ENCODE measurements around the gene PRICKLE3.

DNA sequence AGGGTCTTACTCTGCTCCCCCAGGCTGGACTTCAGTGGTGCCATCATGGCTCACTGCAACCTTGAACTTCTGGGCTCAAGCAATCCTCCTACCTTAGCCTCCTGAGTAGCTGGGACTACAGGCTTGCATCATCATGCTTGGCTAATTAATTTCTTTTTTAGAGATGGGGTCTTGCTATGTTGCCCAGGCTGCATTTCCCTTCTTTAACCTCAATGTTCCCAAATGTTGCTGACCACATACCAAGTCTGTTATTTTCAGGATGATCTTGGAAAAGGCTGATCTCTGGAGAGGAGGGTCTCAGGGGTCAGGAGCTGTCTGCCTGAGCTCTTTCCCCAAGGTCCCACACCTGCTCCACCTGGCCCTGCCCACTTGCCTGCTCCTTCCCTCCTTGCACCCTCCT is 33.9 kb upstream of the PRICKLE3 start:
- TF ChIP-seq, protein P1, sequence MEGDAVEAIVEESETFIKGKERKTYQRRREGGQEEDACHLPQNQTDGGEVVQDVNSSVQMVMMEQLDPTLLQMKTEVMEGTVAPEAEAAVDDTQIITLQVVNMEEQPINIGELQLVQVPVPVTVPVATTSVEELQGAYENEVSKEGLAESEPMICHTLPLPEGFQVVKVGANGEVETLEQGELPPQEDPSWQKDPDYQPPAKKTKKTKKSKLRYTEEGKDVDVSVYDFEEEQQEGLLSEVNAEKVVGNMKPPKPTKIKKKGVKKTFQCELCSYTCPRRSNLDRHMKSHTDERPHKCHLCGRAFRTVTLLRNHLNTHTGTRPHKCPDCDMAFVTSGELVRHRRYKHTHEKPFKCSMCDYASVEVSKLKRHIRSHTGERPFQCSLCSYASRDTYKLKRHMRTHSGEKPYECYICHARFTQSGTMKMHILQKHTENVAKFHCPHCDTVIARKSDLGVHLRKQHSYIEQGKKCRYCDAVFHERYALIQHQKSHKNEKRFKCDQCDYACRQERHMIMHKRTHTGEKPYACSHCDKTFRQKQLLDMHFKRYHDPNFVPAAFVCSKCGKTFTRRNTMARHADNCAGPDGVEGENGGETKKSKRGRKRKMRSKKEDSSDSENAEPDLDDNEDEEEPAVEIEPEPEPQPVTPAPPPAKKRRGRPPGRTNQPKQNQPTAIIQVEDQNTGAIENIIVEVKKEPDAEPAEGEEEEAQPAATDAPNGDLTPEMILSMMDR (IDR thresholded peaks at IDR 0.05) = no peak
- no peak for TF ChIP-seq POLR2A (IDR thresholded peaks at IDR 0.05)

Measured in adrenal gland (tissue), 5 donors.